Measurements from ENCODE around the gene DRC7. TPM values are rescaled to one million over a fixed set of nuclear protein-coding genes. Genes with fewer than 3 reads are reported as not detected.
A peak's percentile ranks its signal among the peaks of the same experiment; 100 is the strongest.

Gene DRC7
- total and polyA plus RNA-seq, 7 donors, result not detected

DNA sequence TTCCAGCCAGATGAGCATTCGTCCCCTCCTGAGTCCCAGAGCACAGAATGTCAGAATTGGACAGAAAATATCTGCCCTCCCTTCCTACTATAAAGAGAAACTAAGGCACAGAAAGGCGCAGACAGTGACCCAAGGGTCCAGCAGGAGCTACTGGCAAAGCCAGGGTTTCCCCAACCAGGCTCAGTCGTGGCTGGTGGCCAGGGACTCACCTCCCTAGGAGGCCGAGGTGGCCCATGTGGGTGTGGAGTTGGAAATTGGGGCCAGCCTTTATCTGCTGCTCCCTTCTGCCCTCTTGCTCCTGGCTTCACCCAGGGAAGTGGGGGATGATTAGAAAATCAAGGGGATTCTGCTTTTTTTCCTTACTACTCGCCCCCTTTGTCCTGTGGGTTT, 1.1 kb downstream of the DRC7 start:
- Histone ChIP-seq H3K36me3 (no peaks in the 10 kb centered on the region), H3K4me3 (no peak overlapping the region), H3K27ac (no peak overlapping the region), H3K27me3 (peaks cover 0 to 5% (median 0%) of the 10 kb centered on the region in 3 donors), H3K4me1 (no peaks in the 10 kb centered on the region), H3K9me3 (no peaks in the 10 kb centered on the region)
- DNase-seq, result no peak
- intact Hi-C loops (cut with DNase I), result no loop called here
- WGBS, 2 donors, result 73 to 81% methylated on average over 5 of the region's 5 CpGs
- TF ChIP-seq, protein P1, sequence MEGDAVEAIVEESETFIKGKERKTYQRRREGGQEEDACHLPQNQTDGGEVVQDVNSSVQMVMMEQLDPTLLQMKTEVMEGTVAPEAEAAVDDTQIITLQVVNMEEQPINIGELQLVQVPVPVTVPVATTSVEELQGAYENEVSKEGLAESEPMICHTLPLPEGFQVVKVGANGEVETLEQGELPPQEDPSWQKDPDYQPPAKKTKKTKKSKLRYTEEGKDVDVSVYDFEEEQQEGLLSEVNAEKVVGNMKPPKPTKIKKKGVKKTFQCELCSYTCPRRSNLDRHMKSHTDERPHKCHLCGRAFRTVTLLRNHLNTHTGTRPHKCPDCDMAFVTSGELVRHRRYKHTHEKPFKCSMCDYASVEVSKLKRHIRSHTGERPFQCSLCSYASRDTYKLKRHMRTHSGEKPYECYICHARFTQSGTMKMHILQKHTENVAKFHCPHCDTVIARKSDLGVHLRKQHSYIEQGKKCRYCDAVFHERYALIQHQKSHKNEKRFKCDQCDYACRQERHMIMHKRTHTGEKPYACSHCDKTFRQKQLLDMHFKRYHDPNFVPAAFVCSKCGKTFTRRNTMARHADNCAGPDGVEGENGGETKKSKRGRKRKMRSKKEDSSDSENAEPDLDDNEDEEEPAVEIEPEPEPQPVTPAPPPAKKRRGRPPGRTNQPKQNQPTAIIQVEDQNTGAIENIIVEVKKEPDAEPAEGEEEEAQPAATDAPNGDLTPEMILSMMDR (IDR thresholded peaks at IDR 0.05), result no peak
- TF ChIP-seq POLR2A (IDR thresholded peaks at IDR 0.05) (no peak), POLR2AphosphoS5 (IDR thresholded peaks at IDR 0.05) (no peak)

DNA sequence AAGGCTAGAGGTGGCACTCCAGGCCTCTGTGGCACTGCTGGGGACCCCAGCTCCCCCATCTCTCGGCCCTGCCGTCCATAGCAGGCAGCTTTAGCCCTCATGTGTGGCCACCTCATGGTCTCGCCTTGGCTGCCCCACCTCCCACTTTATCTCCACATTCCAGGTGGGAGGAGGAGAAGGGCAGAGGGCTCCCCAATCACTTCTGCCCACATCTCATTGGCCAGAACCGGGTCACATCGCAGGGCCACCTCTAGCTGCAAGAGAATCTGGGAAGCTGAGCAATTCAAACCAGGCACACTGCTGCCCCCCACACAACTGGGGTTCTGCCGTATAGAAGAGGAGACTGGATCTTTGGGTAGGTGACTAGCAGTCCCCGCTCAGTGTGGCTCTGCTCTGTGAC, 1.6 kb downstream of the DRC7 start:
- 92 to 93% methylated on average over 7 of the region's 7 CpGs for WGBS, 2 donors
- no peaks in the 10 kb centered on the region for H3K9me3 ChIP-seq
- no peaks in the 10 kb centered on the region for H3K27me3 ChIP-seq
- no peaks in the 10 kb centered on the region for H3K36me3 ChIP-seq
- TF ChIP-seq EP300 (IDR thresholded peaks at IDR 0.05) (no peak), POLR2AphosphoS5 (IDR thresholded peaks at IDR 0.05) (no peak), POLR2A (IDR thresholded peaks at IDR 0.05) (no peak)
- TF ChIP-seq, protein P1 (IDR thresholded peaks at IDR 0.05), result no peak
- intact Hi-C loops (cut with DNase I), result no loop called here
- peak; percentile 35 for DNase-seq
- no peaks in the 10 kb centered on the region for H3K4me1 ChIP-seq
- no peak overlapping the region for H3K27ac ChIP-seq
- no peak overlapping the region for H3K4me3 ChIP-seq

- no peaks in the 10 kb centered on the region for H3K27me3 ChIP-seq
- peak; percentile 52 for DNase-seq
- intact Hi-C loops (cut with DNase I), result no loop called here
- no peak overlapping the region for H3K27ac ChIP-seq
- TF ChIP-seq, protein P1 (IDR thresholded peaks at IDR 0.05), result no peak
- no peak for TF ChIP-seq EP300 (IDR thresholded peaks at IDR 0.05)
- no peak for TF ChIP-seq POLR2AphosphoS5 (IDR thresholded peaks at IDR 0.05)
- no peak for TF ChIP-seq POLR2A (IDR thresholded peaks at IDR 0.05)
- H3K4me1 ChIP-seq, result no peaks in the 10 kb centered on the region
- H3K4me3 ChIP-seq, result no peak overlapping the region
- no peaks in the 10 kb centered on the region for H3K9me3 ChIP-seq
- WGBS, 2 donors, result 92 to 94% methylated on average over 17 of the region's 17 CpGs
- H3K36me3 ChIP-seq, result no peaks in the 10 kb centered on the region
These were observed 3.4 kb downstream of the DRC7 start for GRCh38 chr16:57697896-57698537.

DNA sequence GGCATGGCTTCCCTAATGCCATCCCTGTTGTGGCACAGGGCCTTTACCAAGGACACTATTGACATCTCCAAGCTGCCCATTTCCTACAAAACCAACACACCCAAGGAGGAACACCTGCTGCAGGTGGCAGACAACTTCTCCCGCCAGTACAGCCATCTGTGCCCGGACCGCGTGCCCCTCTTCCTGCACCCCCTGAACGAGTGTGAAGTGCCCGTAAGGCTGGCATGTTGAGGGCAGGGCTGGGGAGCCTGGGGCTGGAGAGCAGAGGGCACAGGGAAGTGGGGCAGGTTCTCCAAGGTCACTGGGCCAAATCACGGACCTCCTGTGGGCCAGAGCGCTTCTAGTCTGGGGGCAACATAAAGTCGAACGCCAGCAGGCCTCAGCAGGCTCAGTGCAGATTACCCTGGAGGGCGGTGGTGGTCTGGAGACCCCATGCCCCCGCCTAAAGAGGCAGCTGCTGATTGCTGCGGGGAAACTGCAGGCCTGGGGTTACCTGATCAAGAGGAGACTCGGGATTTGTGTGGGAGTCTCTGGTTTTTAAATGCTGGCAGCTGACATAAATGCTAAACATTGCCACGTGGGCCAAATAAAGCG, 4.3 kb downstream of the DRC7 start:
- 82 to 86% methylated on average over 16 of the region's 16 CpGs for WGBS, 2 donors
- no peaks in the 10 kb centered on the region for H3K27me3 ChIP-seq
- H3K4me1 ChIP-seq, result no peaks in the 10 kb centered on the region
- intact Hi-C loops (cut with DNase I), result no loop called here
- DNase-seq, result peak; percentile 62
- no peaks in the 10 kb centered on the region for H3K36me3 ChIP-seq
- no peaks in the 10 kb centered on the region for H3K9me3 ChIP-seq
- H3K4me3 ChIP-seq, result no peak overlapping the region
- TF ChIP-seq, protein P1 (IDR thresholded peaks at IDR 0.05), result no peak
- no peak for TF ChIP-seq POLR2AphosphoS5 (IDR thresholded peaks at IDR 0.05)
- no peak overlapping the region for H3K27ac ChIP-seq

DNA sequence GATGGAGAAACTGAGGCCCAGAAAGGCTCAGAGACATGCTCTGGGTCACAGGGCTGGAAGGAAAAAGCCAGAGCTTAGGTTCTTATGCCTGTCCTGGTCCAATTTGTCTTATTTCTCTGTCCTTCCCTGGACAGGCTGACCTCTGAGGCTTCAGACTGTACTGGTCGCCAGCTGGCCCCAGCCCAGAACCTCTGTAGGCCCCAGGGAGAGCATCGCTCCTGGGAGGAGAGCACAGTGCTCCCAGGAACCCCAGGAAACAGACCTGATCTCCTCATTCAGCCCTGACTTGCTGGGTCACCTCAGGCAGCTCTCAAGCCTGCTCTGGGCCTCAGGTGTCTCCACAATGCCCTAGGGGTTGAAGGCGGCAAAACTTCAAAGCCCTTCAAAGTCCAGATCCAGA, 4.9 kb downstream of the DRC7 start:
- Histone ChIP-seq H3K27me3 (no peaks in the 10 kb centered on the region), H3K36me3 (no peaks in the 10 kb centered on the region), H3K27ac (no peak overlapping the region), H3K4me3 (no peak overlapping the region), H3K4me1 (no peaks in the 10 kb centered on the region), H3K9me3 (no peaks in the 10 kb centered on the region)
- 90 to 96% methylated on average over 3 of the region's 3 CpGs for WGBS, 2 donors
- TF ChIP-seq POLR2AphosphoS5 (IDR thresholded peaks at IDR 0.05), result no peak
- no peak for TF ChIP-seq POLR2A (IDR thresholded peaks at IDR 0.05)
- TF ChIP-seq, protein P1 (IDR thresholded peaks at IDR 0.05), result no peak
- TF ChIP-seq EP300 (IDR thresholded peaks at IDR 0.05), result no peak
- peak; percentile 10 for DNase-seq
- intact Hi-C loops (cut with DNase I), result no loop called here
